NCI-H2227 treated with DMSO at 0.1 percent for 48 hours (cell line): ENCODE results near the gene TWF1.
"Not testable (repeated sequence)": the region's sequence is repeated elsewhere in the genome, so short reads cannot be mapped to it uniquely, and the experiment has no call there.

Source experiments
- DNase-seq: peaks from one replicate; lab custom pipeline; 2025; lab: John Stamatoyannopoulos, UW

Gene TWF1

GRCh38 chr12:43805860-43806736 lies at the start of gene TWF1:
Gene TWF1, minus strand, starts transcription at chr12:43806317. Its CDS starts 72 bp downstream, at chr12:43806245.
- peak; percentile 55 for DNase-seq

GRCh38 chr12:43852744-43853143 lies 46.6 kb upstream of the TWF1 start:
- DNase-seq = no peak

GRCh38 chr12:43848786-43849185 lies 42.7 kb upstream of the TWF1 start:
- no peak for DNase-seq

- DNase-seq = no peak
These were observed 42.0 kb upstream of the TWF1 start for GRCh38 chr12:43848226-43848507.

- not testable (repeated sequence) for DNase-seq
These were observed 41.5 kb upstream of the TWF1 start for GRCh38 chr12:43847425-43848225.

GRCh38 chr12:43842259-43842658 lies 36.1 kb upstream of the TWF1 start:
- DNase-seq = no peak

GRCh38 chr12:43841253-43841652 lies 35.1 kb upstream of the TWF1 start:
- no peak for DNase-seq

GRCh38 chr12:43840338-43840737 lies 34.2 kb upstream of the TWF1 start:
- DNase-seq = no peak

GRCh38 chr12:43836475-43836989 lies 30.4 kb upstream of the TWF1 start:
- no peak for DNase-seq

GRCh38 chr12:43835656-43836474 lies 29.7 kb upstream of the TWF1 start, which contains the start of gene TMEM117:
Gene TMEM117, plus strand, starts transcription at chr12:43836081.
- no peak for DNase-seq

- DNase-seq = no peak
These were observed 29.1 kb upstream of the TWF1 start for GRCh38 chr12:43835264-43835655.

GRCh38 chr12:43832463-43833168 lies 26.5 kb upstream of the TWF1 start:
- DNase-seq = no peak

- DNase-seq = no peak
These were observed 21.0 kb upstream of the TWF1 start for GRCh38 chr12:43827093-43827492.

GRCh38 chr12:43826681-43827080 lies 20.6 kb upstream of the TWF1 start:
- DNase-seq = no peak

GRCh38 chr12:43824207-43824775 lies 18.2 kb upstream of the TWF1 start:
- no peak for DNase-seq

- no peak for DNase-seq
These were observed 10.1 kb upstream of the TWF1 start for GRCh38 chr12:43816168-43816567.

GRCh38 chr12:43815416-43815815 lies 9.3 kb upstream of the TWF1 start:
- DNase-seq = no peak

GRCh38 chr12:43812926-43813325 lies 6.8 kb upstream of the TWF1 start:
- DNase-seq = no peak

GRCh38 chr12:43812057-43812456 lies 5.9 kb upstream of the TWF1 start:
- no peak for DNase-seq

- DNase-seq = no peak
These were observed 1.3 kb upstream of the TWF1 start for GRCh38 chr12:43807386-43807785.

GRCh38 chr12:43806737-43807072 lies 588 bp upstream of the TWF1 start:
- no peak for DNase-seq
